GM19238 (cell line): ENCODE measurements around the gene ACACA.

ENCODE experiments used
- DNase-seq: peaks from one replicate; pipeline ENCODE4 v3.0.0; 2011; ENCODE audit warnings: low spot score; ENCODE audit not compliant: insufficient read length

The ACACA gene

DNA sequence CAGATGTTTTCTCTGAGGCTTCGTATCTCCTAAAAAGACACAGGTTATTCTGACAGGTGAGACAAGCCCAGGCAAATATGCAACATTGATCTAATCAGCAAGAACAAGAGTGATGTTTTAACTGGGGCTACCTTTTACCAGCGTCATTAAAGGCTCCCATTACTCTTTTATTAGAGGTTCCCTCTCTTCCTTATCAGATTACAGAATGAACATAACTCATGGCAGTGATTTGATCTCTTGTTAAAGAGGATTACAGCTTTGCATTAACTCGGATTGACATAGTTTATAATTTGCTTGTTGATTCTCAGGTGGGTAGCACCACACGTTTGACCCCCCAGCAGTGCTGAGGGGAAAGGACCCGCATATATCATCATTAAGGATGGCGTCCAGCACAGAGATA lies 367.4 kb downstream of the ACACA start:
- no peak for DNase-seq

DNA sequence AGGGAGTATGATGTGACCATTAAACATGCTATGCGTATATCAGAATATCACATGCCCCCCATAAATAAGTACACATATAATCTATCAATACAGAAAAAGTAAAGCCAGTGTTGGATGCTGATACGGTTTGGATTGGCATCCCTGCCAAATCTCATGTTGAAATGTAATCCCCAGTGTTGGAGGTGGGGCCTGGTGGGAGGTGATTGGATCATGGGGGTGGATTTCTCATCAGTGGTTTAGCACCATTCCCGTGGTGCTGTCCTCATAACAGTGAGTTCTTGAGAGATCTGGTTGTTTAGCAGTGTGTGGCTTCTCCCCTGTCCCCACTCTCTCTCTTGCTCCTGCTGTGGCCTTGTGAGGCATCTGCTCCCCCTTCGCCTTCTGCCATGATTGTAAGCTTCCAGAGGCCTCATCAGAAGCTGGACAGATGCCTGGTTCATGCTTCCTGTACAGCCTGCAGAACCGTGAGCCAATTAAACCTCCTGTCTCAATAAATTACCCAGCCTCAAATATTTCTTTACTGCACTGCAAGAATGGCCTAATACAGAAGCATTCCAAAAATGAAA lies 369.0 kb downstream of the ACACA start:
- no peak for DNase-seq
